Left forelimb (tissue), 1 donor: ENCODE results near the gene TTC39A.
"Not testable (repeated sequence)": the region's sequence is repeated elsewhere in the genome, so short reads cannot be mapped to it uniquely, and the experiment has no call there.

Experiments used
- DNase-seq: peaks from one replicate; pipeline ENCODE4 v3.0.0-alpha.2; 2018; ENCODE audit warnings: low spot score

TTC39A gene

DNA sequence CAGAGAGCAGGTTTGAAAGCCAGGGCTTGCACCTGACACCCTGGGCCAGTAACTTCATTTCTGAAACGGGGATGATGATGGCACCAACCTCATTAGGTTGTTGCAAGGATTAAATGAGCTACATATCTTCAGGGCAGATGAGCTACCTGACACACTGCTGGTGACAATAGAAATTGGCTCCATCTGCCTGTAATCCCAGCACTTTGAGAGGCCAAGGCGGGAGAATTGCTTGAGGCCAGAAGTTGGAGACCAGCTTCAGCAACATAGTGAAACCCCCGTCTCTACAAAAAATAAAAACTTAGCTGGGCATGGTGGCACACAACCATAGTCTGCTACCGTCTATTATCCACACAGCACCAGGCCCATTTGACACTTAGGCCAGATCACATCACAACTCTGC lies 6.3 kb upstream of the TTC39A start:
- no peak for DNase-seq

DNA sequence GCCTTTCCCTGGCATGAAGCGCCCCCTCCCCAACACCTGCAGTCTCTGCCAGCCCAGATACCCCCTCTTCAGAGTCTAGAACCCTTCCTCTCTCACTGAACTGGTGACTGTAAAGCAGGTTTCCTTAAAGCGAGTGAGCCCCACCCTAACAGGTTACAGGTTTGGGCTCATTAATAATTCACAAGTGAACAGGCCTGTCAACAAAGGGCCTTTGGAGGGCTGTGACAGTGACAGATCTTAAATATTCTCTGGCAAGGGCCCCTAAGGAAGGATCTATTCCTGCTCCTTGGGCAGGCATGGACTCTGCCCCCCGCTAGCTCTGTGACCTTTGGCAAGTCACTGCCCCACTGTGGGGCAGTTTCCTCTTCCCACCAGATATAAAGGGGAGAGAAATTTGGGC lies 5.6 kb upstream of the TTC39A start:
- no peak for DNase-seq

DNA sequence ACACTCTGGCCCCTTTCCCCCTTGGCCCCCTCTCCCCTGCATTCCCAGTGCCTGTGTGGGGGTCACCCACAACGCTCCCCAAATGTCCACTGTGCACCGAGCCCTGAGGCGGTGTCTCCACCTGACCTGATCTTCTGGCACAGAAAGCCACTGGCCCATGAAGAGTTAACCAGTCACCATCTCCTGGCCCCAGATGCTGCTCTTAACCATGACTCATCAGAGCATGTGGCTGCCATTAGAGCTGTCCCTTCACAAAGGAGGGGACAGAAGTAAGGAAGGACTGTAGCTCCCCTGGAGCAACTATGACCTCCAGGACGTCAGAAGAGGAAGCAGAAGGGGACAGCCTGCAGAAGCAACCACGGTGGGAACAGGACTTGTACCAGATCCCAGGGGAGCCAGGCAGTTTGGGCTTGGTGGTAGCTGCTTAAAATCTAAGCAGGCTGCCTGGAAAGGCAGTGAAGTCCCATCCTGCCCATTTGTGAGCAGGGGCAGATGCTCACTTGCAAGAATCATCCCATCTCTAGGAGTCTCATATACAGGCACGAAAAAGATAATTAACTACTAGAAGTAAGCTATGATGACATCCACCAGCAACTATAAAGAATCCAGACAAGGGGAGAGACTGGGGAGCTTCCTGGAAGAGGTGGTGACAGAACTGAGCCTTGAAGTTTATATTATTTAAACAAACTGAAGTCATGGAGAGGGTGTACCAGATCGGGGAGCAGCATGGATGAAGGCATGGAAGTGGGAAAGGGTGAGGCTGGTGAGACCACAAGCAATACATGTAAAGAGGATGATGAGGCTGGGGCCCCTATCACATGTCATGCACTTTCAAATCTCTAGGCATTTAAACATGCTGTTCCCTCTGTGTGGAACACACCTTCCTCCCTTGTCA lies 1.1 kb upstream of the TTC39A start:
- DNase-seq: no peak

DNA sequence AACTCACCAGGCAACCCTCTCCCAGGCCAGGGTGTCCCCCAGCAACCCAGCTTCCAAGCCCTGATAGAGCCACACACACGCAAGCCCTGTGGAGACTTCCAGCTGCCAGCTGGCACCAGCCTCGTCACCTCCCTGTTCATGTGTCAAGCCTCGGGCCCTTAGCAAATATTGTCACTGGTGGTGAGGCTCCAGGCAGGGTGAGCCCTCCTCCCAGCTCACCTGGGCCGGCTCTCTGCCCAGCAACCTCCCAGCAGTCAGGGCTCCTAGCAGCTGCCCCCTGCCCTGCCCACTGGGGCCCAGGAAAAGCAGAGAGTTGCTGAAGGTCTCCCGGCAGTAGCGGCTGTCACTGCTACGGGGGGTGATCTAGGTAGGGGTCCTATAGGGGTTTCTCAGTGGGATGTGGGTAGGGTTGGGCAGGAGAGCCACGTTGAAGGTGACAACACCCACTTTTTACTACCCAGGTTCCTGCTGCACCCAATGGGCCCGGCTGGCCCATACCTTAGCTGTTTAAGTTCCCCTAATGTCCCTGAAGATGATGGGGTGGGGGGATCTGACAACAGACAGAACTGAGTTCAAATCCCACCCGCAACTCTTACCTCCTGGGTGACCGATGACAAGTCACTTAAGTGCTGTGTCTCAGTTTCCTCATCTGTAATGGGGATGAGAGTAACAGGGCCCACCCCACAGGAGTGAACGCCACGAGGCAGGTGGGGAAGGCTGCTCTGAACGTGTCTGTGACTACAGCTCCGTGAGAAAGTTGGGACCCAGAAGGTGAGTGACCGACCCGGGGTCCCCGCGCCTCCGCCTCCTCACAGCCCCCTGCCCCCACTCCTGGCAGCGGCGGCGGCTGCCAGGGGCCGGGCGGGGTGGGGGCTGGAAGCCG lies 678 bp downstream of the TTC39A start:
- no peak for DNase-seq

DNA sequence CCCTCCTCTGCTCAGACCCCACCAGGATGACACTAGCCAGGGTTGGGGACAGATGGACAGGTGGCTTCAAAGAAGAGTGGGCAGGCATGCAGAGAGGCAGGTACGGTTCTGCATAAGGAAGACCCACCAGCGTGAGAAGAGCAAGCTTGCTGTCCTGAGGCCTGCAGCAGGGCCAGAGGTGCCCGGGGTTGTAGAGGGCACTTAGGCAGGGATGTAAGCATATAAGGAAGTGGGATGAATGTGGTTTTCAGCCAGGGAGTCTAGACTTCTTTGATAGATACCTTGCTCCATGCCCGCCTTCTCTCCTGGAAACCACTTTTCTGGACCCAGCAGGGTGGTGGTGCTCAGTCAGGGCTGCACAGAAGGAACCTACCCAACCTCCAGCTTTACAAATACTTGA lies 1.4 kb downstream of the TTC39A start:
- DNase-seq: no peak

DNA sequence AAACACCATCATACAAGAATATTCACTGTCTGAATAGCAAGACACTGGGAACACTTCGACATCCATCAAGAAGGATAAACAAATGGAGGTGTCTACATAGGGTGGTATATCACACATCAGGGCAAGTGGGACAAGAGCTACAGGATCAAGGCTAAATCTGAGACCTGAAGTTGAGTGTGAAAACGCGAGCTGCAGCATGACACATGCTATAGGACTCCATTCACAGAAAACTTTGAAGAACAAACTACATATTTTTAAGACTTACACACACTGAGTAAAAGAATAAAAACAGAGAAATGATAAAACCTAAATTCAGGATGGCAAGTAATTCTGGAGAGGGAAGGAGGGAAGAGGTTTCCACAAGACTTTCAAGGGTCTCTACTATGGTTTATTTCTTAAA lies 2.1 kb downstream of the TTC39A start:
- DNase-seq: no peak

DNA sequence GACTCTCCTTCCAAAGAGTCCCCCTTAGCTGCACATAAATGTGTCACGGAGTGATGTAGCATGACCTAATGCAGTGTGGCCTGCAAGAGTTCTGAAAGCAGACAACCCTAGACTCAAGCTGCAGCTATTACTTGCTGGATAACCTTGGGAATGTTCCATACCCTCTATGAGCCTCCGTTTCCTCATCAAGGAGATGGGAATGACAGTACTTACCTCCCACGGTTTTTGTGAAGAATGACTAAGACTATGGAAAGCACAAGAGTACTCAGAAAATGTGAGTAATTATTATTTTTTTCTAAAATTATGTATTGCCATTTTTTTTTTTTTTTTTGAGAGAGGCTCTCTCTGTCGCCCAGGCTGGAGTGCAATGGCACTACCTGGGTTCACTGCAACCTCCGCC lies 3.0 kb downstream of the TTC39A start:
- DNase-seq: no peak

DNA sequence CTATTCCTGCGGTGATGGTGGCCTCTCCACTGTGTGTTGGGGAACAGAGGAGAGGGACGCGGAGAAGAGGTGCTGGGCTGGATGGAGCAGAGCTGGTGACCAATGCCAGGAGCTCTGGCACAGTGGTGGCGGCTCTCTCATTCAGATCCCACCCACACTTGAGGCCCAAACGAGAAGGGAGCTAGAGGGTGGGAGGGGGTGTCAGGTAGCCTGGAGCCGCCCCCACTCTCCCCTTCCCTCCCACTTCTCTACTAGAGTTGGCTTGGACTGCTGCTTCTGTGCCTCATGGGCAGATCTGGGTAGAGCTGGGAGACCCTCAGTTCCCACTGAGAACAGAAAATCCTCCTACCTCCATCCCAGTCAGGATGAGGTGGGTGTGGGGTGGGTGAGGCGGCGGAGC lies 3.5 kb downstream of the TTC39A start:
- no peak for DNase-seq

DNA sequence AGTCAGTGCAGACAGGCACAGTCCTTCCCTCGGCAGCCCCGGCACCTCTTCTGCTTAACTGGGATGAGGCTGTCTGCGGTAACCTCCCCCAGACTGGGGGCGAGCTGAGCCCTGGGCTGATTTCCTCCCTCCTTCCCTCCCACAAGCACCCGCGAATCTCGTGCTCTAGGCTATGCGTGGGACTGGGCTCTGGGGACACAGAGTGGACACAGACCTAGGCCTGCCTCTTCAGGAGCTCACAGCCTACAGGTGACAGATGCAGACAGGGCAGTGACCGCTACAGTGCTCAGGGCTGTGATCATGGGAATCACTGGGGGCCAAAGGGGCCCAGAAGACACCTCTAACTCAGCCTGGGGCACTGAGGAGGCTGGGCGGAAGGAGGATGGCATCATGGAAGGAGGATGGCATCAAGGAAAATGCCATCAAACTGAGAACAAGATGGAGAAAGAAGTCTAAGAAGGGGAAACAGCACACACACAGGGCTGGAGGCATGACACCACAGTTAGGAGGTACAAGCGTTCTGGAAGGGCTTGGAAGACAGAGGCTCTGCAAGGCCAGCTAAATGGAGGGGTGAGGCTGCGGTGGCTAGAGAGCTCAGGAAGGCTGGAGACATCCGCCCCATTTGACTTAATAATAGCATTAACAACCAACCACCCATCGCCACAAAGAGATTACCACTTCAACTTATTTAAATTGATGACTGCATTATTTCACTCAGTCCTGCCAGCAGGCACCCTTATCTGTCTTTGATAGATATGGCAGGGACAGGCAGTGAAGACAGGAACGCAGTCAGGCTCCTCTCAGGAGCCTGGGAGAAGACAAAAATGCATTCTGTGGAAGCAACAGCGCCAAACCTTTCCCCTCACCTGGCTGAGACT lies 4.2 kb downstream of the TTC39A start:
- no peak for DNase-seq

DNA sequence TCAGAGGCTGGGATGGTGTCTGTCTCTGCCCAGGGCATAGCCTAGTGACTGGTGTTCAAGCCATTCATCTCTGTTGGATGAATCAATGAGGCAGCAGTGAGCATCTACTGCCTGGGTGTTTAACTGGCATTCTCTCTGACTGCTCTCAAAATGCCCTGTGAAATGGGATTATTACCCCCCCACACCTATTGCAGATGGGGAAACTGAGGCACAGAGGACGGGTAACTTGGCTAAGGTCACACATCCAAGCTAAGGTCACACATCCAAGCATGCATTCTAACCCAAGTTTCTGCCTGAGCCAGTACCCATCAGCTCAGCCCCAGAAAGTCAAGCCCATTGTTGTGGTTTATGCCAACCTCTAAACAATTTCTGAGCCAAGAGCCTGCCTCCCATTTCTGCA lies 5.0 kb downstream of the TTC39A start:
- DNase-seq: no peak

DNA sequence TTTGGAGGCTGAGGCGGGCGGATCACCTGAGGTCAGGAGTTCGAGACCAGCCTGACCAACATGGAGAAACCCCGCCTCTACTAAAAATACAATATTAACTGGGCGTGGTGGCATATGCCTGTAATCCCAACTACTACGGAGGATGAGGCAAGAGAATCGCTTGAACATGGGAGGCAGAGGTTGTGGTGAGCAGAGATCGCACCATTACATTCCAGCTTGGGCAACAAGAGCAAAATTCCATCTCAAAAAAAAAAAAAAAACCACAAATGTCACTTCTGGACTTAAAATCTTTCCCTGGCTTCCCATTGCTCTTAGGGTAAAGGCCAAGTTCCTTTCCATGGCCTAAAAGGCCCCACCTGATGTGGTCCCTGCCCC lies 5.4 kb downstream of the TTC39A start:
- DNase-seq: not testable (repeated sequence)

DNA sequence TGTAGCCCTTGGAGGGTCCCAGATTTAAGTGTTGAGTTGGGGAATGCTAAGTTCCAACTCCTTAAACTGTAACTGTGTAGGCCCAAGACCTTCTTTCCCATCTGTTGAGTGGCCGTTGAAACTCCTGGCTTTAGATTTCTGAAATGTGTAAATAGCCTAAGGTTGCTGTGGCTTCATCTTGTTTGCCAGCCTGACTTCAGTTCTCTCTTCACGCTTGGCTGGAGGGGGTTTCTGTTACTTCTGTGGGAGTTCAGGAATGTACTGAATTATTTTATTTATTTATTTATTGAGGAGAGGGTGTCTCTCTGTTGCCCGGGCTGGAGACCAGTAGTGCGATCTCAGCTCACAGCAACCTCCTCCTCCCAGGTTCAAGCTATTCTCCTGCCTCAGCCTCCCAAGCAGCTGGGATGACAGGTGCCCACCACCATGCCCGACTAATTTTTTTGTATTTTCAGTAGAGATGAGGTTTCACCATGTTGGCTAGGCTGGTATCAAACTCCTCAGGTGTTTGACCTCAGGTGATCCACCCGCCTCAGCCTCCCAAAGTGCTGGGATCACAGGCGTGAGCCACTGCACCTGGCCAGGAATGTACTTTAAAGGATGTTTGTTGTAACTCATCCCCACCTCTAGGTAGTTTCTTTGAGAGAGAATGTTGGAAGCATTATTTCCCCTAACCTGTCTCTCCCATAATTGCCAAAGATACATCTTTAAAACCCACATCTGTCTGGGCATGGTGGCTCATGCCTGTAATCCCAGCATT lies 5.9 kb downstream of the TTC39A start:
- no peak for DNase-seq

DNA sequence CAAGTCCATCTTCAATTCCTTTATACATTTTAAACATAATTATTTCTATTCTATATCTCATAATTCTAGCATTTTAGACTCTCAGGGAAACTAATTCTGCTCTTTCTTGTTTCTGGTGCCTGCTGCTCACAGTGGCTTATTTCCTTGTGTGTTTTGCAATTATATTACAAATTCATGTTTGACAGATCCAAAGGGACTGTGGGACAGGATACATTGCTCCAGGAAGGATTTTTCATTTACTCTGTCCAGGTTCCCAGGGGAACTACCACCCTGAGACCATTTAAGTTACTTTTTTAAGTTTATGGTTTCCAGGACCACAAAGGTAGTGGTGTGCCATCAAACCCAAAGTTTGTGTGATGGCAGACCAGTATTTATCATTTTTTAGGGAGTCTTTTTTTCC lies 6.6 kb downstream of the TTC39A start:
- no peak for DNase-seq

DNA sequence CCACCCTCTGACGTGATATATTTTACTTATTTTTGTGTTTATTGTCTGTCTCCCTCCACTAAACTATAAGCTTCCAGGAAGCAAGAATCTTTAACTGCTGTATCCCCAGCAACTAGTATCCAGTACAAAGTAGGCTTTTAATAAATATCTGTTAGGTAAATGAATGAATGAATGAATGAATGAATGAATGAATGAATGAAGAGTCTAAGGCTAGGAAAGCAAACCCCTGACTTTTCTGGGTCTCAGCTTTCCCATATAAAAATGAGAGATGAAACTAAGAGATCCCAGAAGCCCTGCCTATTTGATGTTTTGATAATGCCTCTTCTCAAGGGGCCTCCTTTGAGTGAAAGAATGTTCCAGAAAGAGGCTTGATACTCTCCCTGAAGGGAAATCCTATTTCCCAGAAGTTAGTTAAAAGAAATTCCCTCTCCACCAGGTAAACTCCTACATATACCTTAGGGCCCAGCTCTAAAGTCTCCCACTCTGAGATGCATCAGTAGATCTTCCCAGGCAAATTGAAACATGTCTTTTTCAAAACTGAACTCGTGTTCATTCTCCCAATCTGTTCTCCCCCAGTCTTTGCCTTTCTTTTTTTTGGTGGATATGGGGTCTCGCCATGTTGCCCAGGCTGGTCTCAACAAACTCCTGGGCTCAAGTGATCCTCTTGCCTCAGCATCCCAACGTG lies 7.8 kb downstream of the TTC39A start:
- DNase-seq: no peak

DNA sequence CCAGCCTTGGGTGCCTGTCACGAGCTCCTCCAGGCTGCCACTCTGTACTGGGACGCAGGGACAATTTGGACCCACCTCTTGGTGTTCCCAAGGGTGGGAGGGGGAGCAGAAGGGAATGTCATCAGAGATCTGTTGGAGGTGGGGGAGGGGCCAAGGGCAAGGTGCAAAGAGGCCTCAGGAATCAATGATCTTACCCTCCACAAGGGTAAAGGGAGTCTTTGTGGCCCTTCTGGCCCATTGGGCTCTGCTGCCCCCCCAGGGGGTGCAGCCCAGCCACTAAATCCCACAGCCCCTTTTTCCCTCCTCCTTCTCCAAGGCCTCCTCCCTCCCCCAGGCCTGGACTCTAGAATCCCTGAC lies 8.5 kb downstream of the TTC39A start:
- no peak for DNase-seq

DNA sequence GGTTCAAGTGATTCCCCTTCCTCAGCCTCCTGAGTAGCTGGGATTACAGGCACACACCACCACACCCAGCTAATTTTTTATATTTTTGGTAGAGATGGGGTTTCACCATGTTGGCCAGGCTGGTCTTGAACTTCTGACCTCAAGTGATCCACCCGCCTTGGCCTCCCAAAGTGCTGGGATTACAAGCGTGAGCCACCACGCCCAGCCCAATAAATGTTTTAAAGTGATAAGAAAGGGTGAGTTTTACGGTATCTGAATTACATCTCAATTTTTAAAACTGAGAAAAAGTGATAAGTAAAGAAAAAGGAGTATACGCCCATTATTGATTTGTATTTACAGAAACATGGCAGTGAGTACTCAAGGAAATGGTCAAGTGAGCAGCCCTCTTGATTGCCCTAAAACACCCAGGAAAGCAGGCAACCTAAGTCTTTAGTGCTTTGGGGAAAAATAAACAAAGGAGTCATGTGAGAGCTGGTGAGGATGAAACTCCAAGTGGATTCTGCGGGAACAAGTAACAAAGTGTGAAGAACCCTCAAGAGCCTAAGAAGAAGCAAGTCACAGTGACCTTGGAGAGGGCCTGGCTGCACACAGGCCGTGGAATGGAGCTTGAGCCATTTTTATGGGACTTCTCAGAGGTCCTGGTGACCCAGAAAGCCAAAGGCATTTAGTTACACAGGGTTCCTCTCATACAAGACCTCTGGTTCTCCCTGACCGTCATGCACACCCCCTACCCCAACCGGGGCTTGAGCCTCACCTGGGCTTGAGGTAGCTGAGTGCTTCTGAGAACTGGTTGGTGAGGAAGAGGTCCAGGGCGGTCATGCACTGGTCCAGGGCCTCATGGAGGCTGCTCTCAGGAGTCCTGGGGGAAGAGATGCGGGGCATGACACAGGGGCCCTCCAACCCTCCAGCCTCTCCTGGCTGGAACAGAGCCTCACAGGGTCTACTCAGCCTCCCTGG lies 9.1 kb downstream of the TTC39A start:
- DNase-seq: no peak

DNA sequence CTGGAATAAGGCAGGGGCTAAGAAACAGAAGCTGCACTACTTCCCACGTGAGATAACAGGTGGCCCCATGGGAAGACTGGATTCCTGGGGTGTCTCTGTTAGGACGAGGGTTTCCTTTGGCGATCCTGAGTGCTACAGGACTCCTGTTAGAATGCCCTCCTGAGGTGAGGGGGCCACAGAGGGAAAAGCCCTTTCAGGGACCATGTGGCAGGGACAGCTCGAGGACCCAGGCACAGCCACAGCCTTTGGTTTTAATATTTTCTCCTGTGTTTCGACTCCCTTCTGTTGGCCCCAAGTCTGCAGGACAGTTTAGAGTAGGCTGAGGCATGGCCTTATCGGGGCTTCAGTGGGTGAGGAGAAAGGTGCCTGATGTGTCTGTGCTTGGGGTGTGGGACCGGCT lies 12.6 kb downstream of the TTC39A start:
- DNase-seq: no peak

DNA sequence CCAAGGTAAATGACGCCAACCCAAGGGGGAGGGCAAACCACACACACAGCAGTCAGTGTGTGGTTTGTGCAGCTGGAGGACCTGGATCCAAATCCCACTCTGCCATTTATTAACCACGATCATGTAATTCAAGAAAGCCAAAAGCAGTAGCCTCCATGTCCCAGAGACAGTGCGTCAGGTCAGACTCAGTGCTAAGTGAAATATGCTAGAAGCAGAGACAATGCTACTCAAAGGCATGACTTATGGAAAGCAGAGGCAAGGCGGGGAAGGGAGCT lies 13.6 kb downstream of the TTC39A start:
- no peak for DNase-seq

DNA sequence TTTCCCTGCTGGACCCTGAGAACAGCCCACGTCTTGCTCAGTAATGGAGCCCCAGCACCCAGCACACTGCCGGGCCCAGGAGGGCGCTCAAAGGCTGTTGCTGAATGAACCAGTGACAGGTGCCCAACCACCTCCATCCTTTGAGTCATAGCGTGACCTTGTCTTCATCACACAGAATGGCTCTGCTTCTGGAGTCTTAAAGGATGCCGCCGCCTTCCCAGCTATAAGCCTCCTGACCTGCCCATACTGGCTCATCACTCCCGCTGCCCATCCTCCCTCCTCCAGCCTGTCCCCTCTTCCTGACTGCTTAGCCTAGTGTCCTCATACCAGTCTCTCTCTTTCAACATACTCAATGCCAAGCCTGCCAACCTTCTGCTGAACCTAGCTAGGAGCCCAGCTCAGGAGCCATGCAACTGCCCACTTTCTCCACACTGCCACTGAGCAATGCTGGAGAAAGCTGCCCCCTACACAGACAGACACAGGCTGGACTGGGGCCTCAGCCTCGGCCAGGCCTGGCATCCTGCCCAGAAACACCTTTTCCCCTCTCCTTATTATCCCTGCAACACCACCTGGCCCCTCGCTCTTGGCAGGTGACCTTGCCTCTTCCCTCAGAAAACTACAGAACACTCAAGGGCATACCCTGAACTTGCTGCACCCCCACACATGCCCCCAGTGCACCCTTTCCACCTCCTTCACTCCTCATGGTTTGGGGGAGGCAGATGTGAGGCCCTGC lies 14.1 kb downstream of the TTC39A start:
- no peak for DNase-seq
